ENCODE results near the gene PCDHA4. TPM values are rescaled to one million over a fixed set of nuclear protein-coding genes. Genes with fewer than 3 reads are reported as not detected.
"Not testable (repeated sequence)": the region's sequence is repeated elsewhere in the genome, so short reads cannot be mapped to it uniquely, and the experiment has no call there.

Gene PCDHA4
- not detected in 2 replicates for total RNA-seq

- intact Hi-C loops (cut with micrococcal nuclease): no loop called here
Measured at GRCh38 chr5:140806834-140807775, at the start of gene PCDHA4. PCDHA4 (plus strand) TSS chr5:140807068.

GRCh38 chr5:140764177-140764973, 42.5 kb upstream of the PCDHA4 start:
- intact Hi-C loops (cut with micrococcal nuclease): no loop called here

GRCh38 chr5:140767444-140767843, 39.4 kb upstream of the PCDHA4 start:
- intact Hi-C loops (cut with micrococcal nuclease): no loop called here

GRCh38 chr5:140780512-140780911, 26.4 kb upstream of the PCDHA4 start:
- intact Hi-C loops (cut with micrococcal nuclease): no loop called here

- intact Hi-C loops (cut with micrococcal nuclease): loop anchor here (2.0 kb wide), 1 partner anchor 55 kb away; the partner anchor contains the start of gene PCDHA8
Measured at GRCh38 chr5:140785905-140786686, 20.8 kb upstream of the PCDHA4 start, which contains the start of gene PCDHA1. PCDHA1 (plus strand) TSS chr5:140786140.

- intact Hi-C loops (cut with micrococcal nuclease): loop anchor here (2.0 kb wide), 1 partner anchor 53 kb away; the partner anchor contains the start of gene PCDHA8
Measured at GRCh38 chr5:140787422-140787821, 19.4 kb upstream of the PCDHA4 start.

GRCh38 chr5:140787849-140788504, 18.9 kb upstream of the PCDHA4 start:
- intact Hi-C loops (cut with micrococcal nuclease): loop anchor here (2.0 kb wide), 1 partner anchor 53 kb away; the partner anchor contains the start of gene PCDHA8

- intact Hi-C loops (cut with micrococcal nuclease): loop anchor here (5.0 kb wide), 2 partner anchors 41 to 91 kb away; partner anchors contain the start of genes PCDHA13 and PCDHA7
Measured at GRCh38 chr5:140791089-140791488, 15.8 kb upstream of the PCDHA4 start.

GRCh38 chr5:140794595-140795258, 12.1 kb upstream of the PCDHA4 start, which contains the start of gene PCDHA2:
PCDHA2 (plus strand) TSS chr5:140794852.
- intact Hi-C loops (cut with micrococcal nuclease): loop anchor here (5.0 kb wide), 2 partner anchors 38 to 88 kb away; partner anchors contain the start of genes PCDHA13 and PCDHA7

GRCh38 chr5:140795259-140795641, 11.6 kb upstream of the PCDHA4 start:
- intact Hi-C loops (cut with micrococcal nuclease): no loop called here

GRCh38 chr5:140796072-140796717, 10.7 kb upstream of the PCDHA4 start:
- intact Hi-C loops (cut with micrococcal nuclease): not testable (repeated sequence)

- intact Hi-C loops (cut with micrococcal nuclease): no loop called here
Measured at GRCh38 chr5:140796718-140797095, 10.2 kb upstream of the PCDHA4 start.

- intact Hi-C loops (cut with micrococcal nuclease): loop anchor here (5.0 kb wide), 1 partner anchor 41 kb away; the partner anchor contains the start of gene PCDHA8
Measured at GRCh38 chr5:140800816-140801493, 5.9 kb upstream of the PCDHA4 start, which contains the start of gene PCDHA3. PCDHA3 (plus strand) TSS chr5:140801057.

GRCh38 chr5:140801494-140801841, 5.4 kb upstream of the PCDHA4 start:
- intact Hi-C loops (cut with micrococcal nuclease): loop anchor here (5.0 kb wide), 1 partner anchor 41 kb away; the partner anchor contains the start of gene PCDHA8

- intact Hi-C loops (cut with micrococcal nuclease): loop anchor here (5.0 kb wide), 1 partner anchor 40 kb away; the partner anchor contains the start of gene PCDHA8
Measured at GRCh38 chr5:140802381-140802780, 4.5 kb upstream of the PCDHA4 start.

GRCh38 chr5:140802781-140803271, 4.0 kb upstream of the PCDHA4 start:
- intact Hi-C loops (cut with micrococcal nuclease): loop anchor here (5.0 kb wide), 1 partner anchor 39 kb away; the partner anchor contains the start of gene PCDHA8

- intact Hi-C loops (cut with micrococcal nuclease): not testable (repeated sequence)
Measured at GRCh38 chr5:140808241-140808888, 1.5 kb downstream of the PCDHA4 start.
